ENCODE measurements around the gene SLC2A11.

DNA sequence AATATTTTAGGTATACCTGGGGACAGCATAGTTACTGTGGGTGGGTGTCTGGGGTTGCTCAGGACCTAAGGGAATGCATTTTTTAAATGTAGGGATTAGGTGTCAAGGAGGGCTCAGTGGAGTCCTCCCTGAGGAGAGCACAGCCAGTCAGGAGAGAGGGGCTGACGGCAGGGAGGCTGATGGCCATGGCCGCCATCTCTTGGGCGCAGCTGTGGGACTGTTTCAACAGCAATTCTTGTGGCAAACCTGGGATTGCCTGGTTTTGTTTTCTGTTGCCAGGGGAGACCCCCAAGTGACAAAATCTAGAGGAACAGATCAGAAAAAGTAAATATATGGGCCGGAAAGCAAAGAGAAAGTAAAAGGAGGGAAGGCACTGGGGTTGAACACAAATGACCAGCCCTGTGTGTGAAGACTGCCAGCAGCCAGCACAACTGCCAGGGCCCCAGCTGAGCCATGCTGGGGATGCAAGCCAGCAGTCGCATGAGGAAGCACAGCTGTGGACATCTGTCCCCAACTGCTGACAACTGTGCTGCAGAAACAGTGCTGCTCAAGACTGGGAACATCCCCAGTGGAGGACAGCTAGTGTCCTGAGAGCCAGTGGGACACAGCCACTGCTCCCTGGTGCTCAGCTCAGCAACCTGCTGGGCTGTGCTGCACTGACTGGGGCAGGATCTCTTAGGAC is 47.0 kb downstream of the SLC2A11 start:
- TF ChIP-seq TCFL5 (CRISPR knock-in tag; conservative IDR thresholded peaks at IDR 0.05), result no peak
- no peak for TF ChIP-seq CEBPB (tag; IDR thresholded peaks at IDR 0.05)
- TF ChIP-seq MEF2A (IDR thresholded peaks at IDR 0.05; ENCODE audit: control insufficient read depth, low read depth, low read length), result no peak
- TF ChIP-seq, protein P1, sequence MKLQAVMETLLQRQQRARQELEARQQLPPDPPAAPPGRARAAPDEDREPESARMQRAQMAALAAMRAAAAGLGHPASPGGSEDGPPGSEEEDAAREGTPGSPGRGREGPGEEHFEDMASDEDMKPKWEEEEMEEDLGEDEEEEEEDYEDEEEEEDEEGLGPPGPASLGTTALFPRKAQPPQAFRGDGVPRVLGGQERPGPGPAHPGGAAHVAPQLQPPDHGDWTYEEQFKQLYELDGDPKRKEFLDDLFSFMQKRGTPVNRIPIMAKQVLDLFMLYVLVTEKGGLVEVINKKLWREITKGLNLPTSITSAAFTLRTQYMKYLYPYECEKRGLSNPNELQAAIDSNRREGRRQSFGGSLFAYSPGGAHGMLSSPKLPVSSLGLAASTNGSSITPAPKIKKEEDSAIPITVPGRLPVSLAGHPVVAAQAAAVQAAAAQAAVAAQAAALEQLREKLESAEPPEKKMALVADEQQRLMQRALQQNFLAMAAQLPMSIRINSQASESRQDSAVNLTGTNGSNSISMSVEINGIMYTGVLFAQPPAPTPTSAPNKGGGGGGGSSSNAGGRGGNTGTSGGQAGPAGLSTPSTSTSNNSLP (IDR thresholded peaks at IDR 0.05; ENCODE audit: borderline replicate concordance, low read depth, low read length), result no peak
- no peak for TF ChIP-seq BHLHE40 (IDR thresholded peaks at IDR 0.05; ENCODE audit: low read length)
- TF ChIP-seq U2AF1 (optimal IDR thresholded peaks at IDR 0.05; ENCODE audit: low read depth, low read length), result no peak
- TF ChIP-seq, protein P2, sequence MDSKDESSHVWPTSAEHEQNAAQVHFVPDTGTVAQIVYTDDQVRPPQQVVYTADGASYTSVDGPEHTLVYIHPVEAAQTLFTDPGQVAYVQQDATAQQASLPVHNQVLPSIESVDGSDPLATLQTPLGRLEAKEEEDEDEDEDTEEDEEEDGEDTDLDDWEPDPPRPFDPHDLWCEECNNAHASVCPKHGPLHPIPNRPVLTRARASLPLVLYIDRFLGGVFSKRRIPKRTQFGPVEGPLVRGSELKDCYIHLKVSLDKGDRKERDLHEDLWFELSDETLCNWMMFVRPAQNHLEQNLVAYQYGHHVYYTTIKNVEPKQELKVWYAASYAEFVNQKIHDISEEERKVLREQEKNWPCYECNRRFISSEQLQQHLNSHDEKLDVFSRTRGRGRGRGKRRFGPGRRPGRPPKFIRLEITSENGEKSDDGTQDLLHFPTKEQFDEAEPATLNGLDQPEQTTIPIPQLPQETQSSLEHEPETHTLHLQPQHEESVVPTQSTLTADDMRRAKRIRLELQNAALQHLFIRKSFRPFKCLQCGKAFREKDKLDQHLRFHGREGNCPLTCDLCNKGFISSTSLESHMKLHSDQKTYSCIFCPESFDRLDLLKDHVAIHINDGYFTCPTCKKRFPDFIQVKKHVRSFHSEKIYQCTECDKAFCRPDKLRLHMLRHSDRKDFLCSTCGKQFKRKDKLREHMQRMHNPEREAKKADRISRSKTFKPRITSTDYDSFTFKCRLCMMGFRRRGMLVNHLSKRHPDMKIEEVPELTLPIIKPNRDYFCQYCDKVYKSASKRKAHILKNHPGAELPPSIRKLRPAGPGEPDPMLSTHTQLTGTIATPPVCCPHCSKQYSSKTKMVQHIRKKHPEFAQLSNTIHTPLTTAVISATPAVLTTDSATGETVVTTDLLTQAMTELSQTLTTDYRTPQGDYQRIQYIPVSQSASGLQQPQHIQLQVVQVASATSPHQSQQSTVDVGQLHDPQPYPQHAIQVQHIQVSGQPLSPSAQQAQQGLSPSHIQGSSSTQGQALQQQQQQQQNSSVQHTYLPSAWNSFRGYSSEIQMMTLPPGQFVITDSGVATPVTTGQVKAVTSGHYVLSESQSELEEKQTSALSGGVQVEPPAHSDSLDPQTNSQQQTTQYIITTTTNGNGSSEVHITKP (IDR thresholded peaks at IDR 0.05; ENCODE audit: partially characterized antibody), result no peak
- TF ChIP-seq, protein P3, sequence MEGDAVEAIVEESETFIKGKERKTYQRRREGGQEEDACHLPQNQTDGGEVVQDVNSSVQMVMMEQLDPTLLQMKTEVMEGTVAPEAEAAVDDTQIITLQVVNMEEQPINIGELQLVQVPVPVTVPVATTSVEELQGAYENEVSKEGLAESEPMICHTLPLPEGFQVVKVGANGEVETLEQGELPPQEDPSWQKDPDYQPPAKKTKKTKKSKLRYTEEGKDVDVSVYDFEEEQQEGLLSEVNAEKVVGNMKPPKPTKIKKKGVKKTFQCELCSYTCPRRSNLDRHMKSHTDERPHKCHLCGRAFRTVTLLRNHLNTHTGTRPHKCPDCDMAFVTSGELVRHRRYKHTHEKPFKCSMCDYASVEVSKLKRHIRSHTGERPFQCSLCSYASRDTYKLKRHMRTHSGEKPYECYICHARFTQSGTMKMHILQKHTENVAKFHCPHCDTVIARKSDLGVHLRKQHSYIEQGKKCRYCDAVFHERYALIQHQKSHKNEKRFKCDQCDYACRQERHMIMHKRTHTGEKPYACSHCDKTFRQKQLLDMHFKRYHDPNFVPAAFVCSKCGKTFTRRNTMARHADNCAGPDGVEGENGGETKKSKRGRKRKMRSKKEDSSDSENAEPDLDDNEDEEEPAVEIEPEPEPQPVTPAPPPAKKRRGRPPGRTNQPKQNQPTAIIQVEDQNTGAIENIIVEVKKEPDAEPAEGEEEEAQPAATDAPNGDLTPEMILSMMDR (IDR thresholded peaks at IDR 0.05 in 2 of 3, conservative IDR thresholded peaks at IDR 0.05 in 1 of 3; ENCODE audit: insufficient read depth in 2 of 3, low read depth in 1 of 3, low read length in 3 of 3), result no peak
- TF ChIP-seq, protein P4, sequence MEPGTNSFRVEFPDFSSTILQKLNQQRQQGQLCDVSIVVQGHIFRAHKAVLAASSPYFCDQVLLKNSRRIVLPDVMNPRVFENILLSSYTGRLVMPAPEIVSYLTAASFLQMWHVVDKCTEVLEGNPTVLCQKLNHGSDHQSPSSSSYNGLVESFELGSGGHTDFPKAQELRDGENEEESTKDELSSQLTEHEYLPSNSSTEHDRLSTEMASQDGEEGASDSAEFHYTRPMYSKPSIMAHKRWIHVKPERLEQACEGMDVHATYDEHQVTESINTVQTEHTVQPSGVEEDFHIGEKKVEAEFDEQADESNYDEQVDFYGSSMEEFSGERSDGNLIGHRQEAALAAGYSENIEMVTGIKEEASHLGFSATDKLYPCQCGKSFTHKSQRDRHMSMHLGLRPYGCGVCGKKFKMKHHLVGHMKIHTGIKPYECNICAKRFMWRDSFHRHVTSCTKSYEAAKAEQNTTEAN (CRISPR knock-in tag; IDR thresholded peaks at IDR 0.05), result no peak
- TF ChIP-seq EZH2 (IDR thresholded peaks at IDR 0.05; ENCODE audit: borderline replicate concordance, low read depth, low read length), result no peak
